ENCODE data around the gene GDF7.

GDF7 gene

DNA sequence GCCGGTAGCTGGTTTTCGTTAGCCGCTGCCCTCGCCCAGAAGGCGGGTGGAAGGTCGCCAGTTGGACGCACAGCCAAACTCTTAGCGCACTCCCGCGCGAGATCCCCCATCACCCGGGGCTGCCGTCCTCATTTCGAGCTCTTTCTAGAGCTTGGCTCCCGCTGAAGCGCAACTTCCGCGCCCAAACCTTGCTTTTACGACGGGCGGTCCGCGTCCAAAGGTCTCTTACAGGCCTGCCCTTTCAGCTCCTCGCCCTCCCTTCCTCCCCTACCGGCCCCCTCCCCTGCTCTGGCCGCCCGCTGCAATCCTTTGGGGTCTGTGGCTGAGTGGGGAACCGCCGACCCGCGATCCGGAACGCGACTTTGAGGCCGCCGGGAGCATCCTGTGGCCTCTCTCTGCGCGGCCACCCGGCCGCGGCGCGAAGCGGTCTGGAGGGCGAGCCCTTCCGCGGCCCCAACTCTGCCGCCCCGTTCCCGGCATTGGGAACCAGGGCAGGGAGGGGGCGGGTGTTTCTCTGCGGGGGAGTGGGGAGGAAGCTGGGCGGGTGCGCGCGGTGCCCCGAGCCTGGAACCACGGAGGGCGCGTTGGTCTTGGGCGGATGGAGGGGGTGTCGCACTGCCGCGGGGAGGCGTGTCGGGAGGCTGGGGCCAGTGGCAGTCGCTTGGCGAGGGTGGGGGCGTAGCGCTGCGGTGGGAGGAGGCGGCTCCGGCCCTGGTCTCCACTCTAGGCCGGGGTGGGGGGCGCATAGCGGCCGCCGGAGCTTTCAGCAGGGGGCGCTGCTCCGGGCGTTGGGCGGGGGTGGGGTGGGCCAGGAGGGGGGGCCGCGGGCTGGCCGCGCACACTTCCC, at the start of gene GDF7:
GDF7 (plus strand) TSS at position 841 of the 847 bp plus-strand sequence. CDS start 96 bp downstream, outside the sequence.
- DNase-seq (ENCODE audit: low spot score) = no peak

- no peak for DNase-seq (ENCODE audit: low spot score)
These were observed 49.0 kb upstream of the GDF7 start for GRCh38 chr2:20617892-20618467.

DNA sequence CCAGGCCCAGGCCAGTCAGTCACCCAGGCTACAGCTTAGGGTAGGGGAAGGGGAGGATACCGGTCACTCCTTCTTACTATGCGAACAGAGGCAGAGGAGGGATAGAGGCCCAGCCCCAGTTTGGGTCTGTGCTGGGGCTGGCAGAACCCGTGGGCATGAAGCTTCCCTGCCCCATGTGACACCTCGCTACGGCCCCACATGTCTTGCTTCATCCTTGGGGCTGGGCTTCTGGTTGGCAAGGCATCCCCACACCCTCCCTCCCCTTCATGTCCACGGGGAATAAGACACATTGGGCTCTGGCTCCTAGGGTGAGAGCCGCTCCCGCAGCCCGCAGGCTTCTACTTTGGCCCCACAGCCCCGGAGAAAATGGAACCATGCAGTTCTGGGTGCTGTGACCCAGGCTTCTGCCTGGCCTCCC, 48.5 kb upstream of the GDF7 start:
- no peak for DNase-seq (ENCODE audit: low spot score)

DNA sequence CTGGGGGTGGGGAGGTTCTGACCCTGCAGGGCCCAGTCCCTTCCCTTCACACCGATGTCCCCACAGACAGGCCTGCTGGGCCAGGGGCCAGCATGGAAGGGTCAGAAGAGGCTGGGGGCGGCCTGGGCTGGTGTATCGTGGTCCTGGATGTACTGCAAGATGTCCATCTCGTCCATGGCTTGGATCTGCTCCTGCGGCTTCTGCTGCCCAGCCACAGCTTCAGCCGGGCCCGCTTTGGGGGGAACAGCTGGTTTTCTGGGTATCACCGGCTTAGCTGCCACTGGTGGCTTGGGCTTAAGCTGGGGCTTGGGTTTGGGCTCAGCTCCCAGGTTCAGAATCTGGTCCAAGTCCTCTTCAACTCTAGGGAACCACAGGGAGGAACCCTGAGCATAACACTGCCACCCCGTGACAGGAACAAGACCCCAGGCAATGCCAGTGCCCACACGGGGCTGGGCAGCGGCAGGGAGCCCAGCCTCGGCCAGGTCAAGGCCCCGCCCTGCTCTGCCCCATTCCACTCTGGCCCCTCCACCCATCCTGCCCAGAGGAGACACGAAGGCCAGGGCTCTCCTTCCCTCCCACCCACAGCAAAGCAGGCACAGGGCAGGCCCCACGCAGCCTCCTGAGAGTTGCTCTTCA, 47.9 kb upstream of the GDF7 start:
- no peak for DNase-seq (ENCODE audit: low spot score)

GRCh38 chr2:20619624-20620024, 47.3 kb upstream of the GDF7 start:
- DNase-seq (ENCODE audit: low spot score) = no peak

- no peak for DNase-seq (ENCODE audit: low spot score)
These were observed 46.7 kb upstream of the GDF7 start for GRCh38 chr2:20620271-20620681.

DNA sequence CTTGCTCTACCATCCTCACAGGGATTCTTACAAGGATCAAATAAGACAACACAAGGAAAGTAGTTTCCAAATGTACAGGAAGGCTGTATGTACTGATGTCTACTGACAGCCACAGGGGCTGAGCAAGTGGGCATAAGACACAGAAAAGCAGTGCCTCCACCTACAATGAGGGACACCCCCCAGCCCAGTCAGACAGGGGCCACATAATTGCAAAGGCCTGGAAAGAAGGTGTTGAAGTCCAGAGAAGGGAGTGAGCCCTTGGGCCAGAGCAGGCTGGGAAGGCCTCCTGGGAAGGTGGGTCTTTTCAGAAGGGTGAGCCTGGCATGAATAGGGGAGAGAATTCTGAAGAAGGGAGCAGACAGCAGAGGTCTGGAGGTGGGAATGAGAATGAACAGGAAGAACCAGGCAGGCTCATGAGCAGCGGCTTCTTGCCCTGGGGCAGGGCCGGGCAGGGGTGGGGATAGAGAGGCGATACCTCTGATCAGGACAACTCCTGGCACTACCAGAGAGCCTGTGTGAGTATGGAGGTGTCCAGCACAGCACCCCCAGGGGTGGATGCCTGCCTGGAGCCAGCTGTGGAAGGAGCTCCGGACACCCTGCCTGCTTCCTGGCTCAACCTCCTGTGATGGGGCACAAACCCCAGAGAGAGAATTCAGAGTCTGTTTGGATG, 46.1 kb upstream of the GDF7 start:
- DNase-seq (ENCODE audit: low spot score) = no peak

DNA sequence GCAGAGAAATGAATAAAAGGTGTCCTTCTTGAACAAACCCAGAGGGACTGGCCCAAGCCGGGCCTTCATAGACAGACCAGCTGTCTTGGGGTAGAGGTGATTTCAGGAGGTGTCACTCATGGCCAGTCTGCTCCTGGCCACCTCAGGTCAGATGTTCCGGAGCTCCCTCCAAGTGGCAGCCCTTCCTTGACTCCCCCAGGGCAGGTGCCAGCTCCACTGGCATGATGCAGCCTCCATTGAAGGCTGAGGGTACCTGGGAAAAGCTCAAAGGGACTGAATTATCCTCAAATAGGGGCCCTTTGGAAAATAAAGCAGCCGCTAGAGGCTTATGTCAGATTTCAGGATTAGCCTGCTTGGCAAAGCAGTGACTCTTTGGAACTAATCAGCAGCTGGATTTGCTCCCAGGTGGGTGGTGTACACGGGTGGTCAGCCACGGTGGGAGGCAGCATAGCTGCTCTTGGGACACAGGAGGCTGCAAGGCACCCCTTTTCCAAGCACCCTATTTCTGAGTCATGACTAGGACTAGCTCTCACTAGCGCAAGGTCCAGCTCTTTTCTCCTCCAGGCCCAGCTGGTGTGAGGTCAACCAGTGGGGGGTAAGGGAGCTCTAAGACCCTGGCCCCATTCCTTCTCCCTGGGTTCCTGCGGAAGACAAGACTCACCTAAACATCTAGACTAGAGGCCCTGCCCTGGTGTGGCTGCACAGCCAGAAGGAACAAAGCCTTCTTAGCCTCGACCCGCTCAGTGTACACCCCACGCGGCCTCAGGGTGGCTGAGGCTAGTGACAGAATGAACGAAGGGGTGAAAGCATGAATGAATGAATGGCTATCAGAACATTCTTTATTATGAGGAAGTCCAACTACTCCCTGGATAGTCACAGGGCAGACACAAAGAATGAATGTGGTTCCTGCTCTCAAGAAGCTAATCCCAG, 45.3 kb upstream of the GDF7 start:
- no peak for DNase-seq (ENCODE audit: low spot score)

GRCh38 chr2:20622296-20622686, 44.7 kb upstream of the GDF7 start:
- DNase-seq (ENCODE audit: low spot score) = no peak

- no peak for DNase-seq (ENCODE audit: low spot score)
These were observed 44.2 kb upstream of the GDF7 start for GRCh38 chr2:20622731-20623130.

GRCh38 chr2:20623241-20623640, 43.7 kb upstream of the GDF7 start:
- DNase-seq (ENCODE audit: low spot score) = no peak

GRCh38 chr2:20623741-20624155, 43.2 kb upstream of the GDF7 start:
- DNase-seq (ENCODE audit: low spot score) = no peak

- no peak for DNase-seq (ENCODE audit: low spot score)
These were observed 42.6 kb upstream of the GDF7 start for GRCh38 chr2:20624156-20624883.

- DNase-seq (ENCODE audit: low spot score) = no peak
These were observed 42.0 kb upstream of the GDF7 start for GRCh38 chr2:20624884-20625485.

- no peak for DNase-seq (ENCODE audit: low spot score)
These were observed 41.2 kb upstream of the GDF7 start for GRCh38 chr2:20625491-20626391.

DNA sequence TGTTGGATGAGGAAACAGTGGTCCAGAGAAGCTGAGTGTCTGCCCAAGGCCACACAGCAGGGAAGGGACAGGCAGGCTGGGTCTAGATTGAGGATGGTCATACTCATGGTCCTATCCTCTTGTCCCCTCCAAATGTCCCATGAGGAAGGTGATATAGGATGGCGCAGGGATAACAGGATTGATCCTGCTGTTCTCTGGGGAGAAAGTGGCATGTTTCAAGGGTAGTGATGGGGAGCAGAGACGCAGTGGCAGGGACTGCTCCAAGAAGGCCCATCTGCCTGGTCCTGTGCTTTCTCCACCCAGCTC, 40.6 kb upstream of the GDF7 start:
- DNase-seq (ENCODE audit: low spot score) = no peak

DNA sequence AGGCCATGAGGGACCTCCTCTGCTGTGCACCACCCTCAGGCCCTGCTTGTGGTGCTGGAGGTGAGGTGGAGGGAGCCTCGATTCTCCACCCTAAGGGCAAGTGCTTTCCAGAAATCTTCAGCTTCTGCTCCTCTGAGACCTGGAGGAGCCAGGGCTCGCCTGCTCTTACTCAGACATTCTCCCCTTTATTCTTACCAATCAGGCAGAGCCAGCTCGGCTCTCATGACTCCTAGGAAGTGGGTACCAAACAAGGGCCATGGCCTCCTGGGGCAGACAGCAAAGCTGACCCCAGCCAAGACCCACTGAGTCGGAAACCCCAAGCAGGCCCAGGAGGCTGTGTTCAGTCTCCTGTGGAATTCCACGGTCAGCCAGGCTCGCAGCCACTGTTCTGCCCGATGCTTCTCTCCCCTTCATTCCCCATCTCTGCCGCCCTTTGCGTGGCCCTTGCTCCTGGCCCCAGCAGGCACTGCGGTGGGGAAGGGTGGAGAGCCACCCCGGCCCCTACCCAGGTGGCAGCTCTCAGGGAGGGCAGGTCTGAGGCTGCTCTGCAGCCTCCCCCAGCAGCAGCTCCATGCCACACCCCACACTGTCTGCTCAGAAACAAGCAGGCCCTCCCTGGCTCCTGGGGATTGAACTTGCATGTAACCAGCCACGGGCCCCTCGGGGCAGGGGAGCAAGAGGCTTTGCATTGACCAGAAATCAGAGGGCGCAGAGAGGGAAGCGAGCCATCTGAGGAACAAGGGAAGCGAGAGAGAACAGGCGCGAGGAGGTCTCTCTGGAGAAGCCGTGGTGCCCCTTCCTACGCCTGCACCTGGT, 40.0 kb upstream of the GDF7 start:
- DNase-seq (ENCODE audit: low spot score) = no peak

DNA sequence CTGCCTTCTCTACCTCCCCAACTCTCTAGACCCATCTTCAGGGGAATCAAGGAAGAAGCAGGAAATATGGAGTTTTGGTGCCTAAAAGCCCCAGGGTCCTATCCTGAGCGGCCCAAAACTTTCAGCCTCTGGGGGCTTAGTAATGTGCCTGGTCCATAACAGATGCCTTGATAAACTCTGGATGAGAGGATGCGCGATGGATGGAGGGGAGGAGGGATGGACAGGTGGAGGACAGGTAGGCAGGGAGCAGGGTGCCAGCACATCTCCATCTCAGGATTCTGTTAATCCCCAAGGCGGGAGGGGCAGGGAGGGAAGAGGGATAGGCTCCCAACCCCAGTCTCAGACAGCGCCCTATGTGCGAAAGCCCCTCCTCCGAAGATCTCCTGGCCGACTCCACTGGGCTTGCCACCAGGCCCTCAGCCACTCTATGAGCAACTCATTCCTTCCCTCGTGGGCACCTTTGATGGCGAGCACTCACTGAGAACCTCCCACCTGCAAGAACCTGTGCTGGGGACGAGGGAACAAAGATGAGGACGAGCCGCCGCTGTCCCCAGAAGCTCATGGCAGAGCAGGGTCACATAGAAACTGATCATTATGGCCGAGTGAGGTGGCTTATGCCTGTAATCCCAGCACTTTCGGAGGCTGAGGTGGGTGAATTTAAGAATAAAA, 39.1 kb upstream of the GDF7 start:
- no peak for DNase-seq (ENCODE audit: low spot score)
